Peyer's patch (tissue), 4 donors: ENCODE measurements around the gene FKBP15. TPM values are rescaled to one million over a fixed set of nuclear protein-coding genes. Genes with fewer than 3 reads are reported as not detected.

ENCODE experiments used
- DNase-seq, 3 donors: peaks; one replicate each; pipeline ENCODE4 v3.0.0-alpha.2; 2017 to 2019
- H3K27ac ChIP-seq, 4 donors: fragments of 200-600 bp; sonication (generic); one replicate each; pipeline ENCODE4 v1.5.1; 2016 to 2019
- H3K27me3 ChIP-seq, 2 donors: fragments of 200-600 bp; sonication (generic); one replicate each; pipeline ENCODE4 v1.5.1; 2019
- H3K36me3 ChIP-seq, 3 donors: fragments of 200-600 bp; sonication (generic); one replicate each; pipeline ENCODE4 v1.5.1; 2016 to 2019
- H3K4me1 ChIP-seq, 4 donors: fragments of 200-600 bp; sonication (generic); one replicate each; pipeline ENCODE4 v1.5.1; 2016 to 2019
- H3K4me3 ChIP-seq, 4 donors: fragments of 200-600 bp; sonication (generic); 1 replicate in 3 of 4; 2 replicates in 1 of 4; pipeline ENCODE4 v1.5.1; 2016 to 2019; ENCODE audit warnings: mild to moderate bottlenecking in 1 of 4
- H3K9me3 ChIP-seq, 4 donors: fragments of 200-600 bp; sonication (generic); one replicate each; pipeline ENCODE4 v1.5.1; 2016 to 2019; ENCODE audit warnings: mild to moderate bottlenecking in 1 of 4
- CTCF ChIP-seq, 6 experiments: fragments of 450-650 bp in 4 of 6; fragments of 200-600 bp in 2 of 6; sonication (generic) in 1 of 6; IDR thresholded peaks; one replicate each; pipeline ENCODE4 v1.5.1; 2017 to 2019; ENCODE audit warnings: antibody characterized with exemption in 6 of 6, mild to moderate bottlenecking in 3 of 6, moderate library complexity in 1 of 6
- POLR2A ChIP-seq, 2 donors: fragments of 450-650 bp; IDR thresholded peaks; one replicate each; pipeline ENCODE4 v1.5.1; 2017; ENCODE audit warnings: antibody characterized with exemption in 2 of 2, mild to moderate bottlenecking in 2 of 2, moderate library complexity in 2 of 2
- total RNA-seq, 4 donors: library from RNA; depleted of rRNA; stranded (reverse); fragments of >200 nt; gene quantifications; one replicate each; pipeline ENCODE4 v1.1.0, GENCODE V29; 2016

FKBP15 gene
- total RNA-seq, 4 donors from 2014 or later, result 25.9 to 44.6 (median 32.5) TPM

- H3K27me3 ChIP-seq, result no peaks in the 10 kb centered on the region
- no peak for TF ChIP-seq CTCF (IDR thresholded peaks at IDR 0.05)
- TF ChIP-seq POLR2A (IDR thresholded peaks at IDR 0.05), result no peak
- no peak overlapping the region for H3K27ac ChIP-seq
- H3K4me3 ChIP-seq, result no peak overlapping the region
- H3K36me3 ChIP-seq, result peaks cover 0 to 7% (median 0%) of the 10 kb centered on the region in 3 donors
- DNase-seq, result no peak
- H3K9me3 ChIP-seq, result no peaks in the 10 kb centered on the region
- peaks cover 0 to 6% (median 0%) of the 10 kb centered on the region in 4 donors for H3K4me1 ChIP-seq
Observed at GRCh38 chr9:113228130-113228665, 7.1 kb upstream of the FKBP15 start.

- no peak overlapping the region for H3K27ac ChIP-seq
- H3K36me3 ChIP-seq, result peaks cover 0 to 7% (median 0%) of the 10 kb centered on the region in 3 donors
- H3K4me3 ChIP-seq, result no peak overlapping the region
- no peak for TF ChIP-seq CTCF (IDR thresholded peaks at IDR 0.05)
- TF ChIP-seq POLR2A (IDR thresholded peaks at IDR 0.05), result no peak
- no peaks in the 10 kb centered on the region for H3K9me3 ChIP-seq
- no peaks in the 10 kb centered on the region for H3K27me3 ChIP-seq
- no peak for DNase-seq
- H3K4me1 ChIP-seq, result peaks cover 0 to 14% (median 0%) of the 10 kb centered on the region in 4 donors
Observed at GRCh38 chr9:113227436-113227835, 6.4 kb upstream of the FKBP15 start.

GRCh38 chr9:113223963-113224362 lies 2.9 kb upstream of the FKBP15 start:
- no peak for DNase-seq
- no peaks in the 10 kb centered on the region for H3K9me3 ChIP-seq
- H3K27ac ChIP-seq, result no peak overlapping the region
- peaks cover 0 to 7% (median 0%) of the 10 kb centered on the region in 3 donors for H3K36me3 ChIP-seq
- peaks cover 0 to 29% (median 10%) of the 10 kb centered on the region in 4 donors for H3K4me1 ChIP-seq
- no peak overlapping the region for H3K4me3 ChIP-seq
- H3K27me3 ChIP-seq, result no peaks in the 10 kb centered on the region
- no peak for TF ChIP-seq CTCF (IDR thresholded peaks at IDR 0.05)
- no peak for TF ChIP-seq POLR2A (IDR thresholded peaks at IDR 0.05)

- DNase-seq, result peak in 2 of 3 donors; percentile 48 to 57
- peaks cover 0 to 7% (median 0%) of the 10 kb centered on the region in 3 donors for H3K36me3 ChIP-seq
- H3K27ac ChIP-seq, result peak overlapping the region in 3 of 4 donors; percentile 84 to 91 (median 84)
- TF ChIP-seq CTCF (IDR thresholded peaks at IDR 0.05) (no peak), POLR2A (IDR thresholded peaks at IDR 0.05) (peak; percentile 20 to 39)
- H3K4me3 ChIP-seq, result peak overlapping the region; percentile 59 to 70 (median 66)
- no peaks in the 10 kb centered on the region for H3K9me3 ChIP-seq
- H3K27me3 ChIP-seq, result no peaks in the 10 kb centered on the region
- H3K4me1 ChIP-seq, result peaks cover 0 to 35% (median 10%) of the 10 kb centered on the region in 4 donors
Observed at GRCh38 chr9:113222482-113222841, 1.4 kb upstream of the FKBP15 start.

GRCh38 chr9:113221800-113222481 lies 864 bp upstream of the FKBP15 start:
- peak in 1 of 3 donors; percentile 59 for DNase-seq
- peak overlapping the region; percentile 79 to 91 (median 84) for H3K27ac ChIP-seq
- no peaks in the 10 kb centered on the region for H3K27me3 ChIP-seq
- H3K4me1 ChIP-seq, result peaks cover 0 to 35% (median 10%) of the 10 kb centered on the region in 4 donors
- peak overlapping the region; percentile 59 to 70 (median 66) for H3K4me3 ChIP-seq
- no peak for TF ChIP-seq POLR2A (IDR thresholded peaks at IDR 0.05)
- no peak for TF ChIP-seq CTCF (IDR thresholded peaks at IDR 0.05)
- H3K36me3 ChIP-seq, result peaks cover 0 to 7% (median 0%) of the 10 kb centered on the region in 3 donors
- no peaks in the 10 kb centered on the region for H3K9me3 ChIP-seq
